Measurements from ENCODE around the gene CDH5.

The CDH5 gene

DNA sequence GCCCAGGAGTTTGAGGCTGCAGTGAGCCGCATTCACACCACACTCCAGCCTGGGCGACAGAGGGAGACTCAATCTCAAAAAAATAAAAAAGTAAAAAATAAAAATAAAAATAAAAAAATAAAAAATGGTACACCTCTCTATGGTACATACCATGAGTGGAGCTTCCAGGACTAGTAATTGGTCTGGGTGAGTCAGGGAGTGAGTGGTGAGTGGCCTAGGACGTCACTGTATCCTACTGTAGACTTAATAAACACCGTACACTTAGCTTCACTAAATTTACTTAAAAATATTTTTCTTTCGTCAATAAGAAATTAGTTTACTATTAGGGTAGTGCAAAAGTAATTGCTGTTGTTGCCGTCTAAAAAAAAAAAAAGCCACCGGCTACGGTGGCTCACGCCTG, 9.0 kb downstream of the CDH5 start:
- no peak for DNase-seq

DNA sequence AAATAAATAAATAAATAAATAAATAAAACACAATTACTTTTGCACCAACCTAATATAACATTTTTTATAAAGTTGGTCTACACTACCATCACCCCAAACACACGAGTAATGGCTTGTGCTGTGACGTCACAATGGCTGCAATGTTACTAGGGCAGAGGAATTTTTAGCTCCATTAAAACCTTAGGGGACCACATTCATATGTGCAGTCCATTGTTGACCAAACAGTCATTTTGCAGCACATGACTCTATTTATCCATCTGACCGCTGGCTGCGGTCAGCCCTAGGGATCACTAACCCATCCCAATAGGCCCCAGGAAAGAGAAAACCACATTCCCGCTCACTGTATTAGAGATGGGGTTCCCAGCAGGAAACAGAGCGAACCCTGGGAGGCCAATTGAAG, 9.6 kb downstream of the CDH5 start:
- DNase-seq = no peak

DNA sequence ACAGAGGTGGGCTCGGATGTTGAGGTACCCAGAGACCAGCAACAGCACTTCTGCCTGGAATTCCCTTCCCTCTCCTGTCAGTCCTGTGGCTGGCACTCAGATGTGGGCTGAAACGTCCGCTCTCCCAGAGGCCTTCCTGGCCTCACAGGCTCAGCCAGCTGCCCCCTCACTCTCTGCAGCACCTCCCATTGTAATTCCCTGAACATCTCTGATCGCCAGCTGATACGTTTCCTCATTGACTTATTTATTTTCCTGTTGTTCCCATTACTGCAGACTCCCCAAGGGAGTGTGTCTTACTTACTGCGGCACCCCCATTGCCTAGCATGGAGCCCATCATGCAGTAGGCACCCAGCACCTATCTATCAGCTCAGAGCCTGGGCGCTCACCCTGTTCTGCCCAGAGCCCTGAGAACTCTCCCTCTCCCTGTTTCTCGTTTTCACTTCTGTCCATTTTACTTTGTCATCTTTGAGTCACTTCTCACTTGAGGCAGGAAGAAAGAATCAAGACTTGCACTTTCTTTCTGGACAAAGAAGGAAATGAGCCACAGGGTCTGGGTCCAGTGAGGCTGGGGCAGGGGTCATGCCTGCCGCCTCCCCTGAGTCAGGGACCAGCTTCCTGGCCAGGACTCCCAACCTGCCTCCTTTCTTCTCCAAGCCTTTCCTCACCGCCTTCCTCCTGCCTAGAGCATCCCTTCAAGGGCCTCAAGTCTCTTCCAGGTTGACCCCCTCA, 10.2 kb downstream of the CDH5 start:
- no peak for DNase-seq

DNA sequence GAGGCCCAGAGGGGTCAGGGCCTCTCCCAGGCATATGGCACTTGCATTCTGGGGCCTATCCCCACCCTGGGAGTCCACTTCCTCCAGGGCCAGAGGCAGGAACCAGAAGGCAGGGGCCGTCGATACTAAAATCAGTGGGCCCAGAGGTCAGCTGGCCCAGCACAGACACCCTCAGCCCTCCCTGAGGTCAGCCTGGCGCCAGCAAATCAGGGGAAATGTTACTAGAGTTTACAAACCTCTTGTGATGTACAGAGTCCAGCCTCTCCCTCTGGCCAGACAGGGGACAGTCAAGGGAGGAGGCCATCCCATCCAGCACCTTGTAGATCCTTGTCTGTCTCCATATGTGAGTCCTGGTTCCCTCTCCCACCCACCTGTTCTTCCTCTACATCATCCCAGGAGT, 10.8 kb downstream of the CDH5 start:
- no peak for DNase-seq

DNA sequence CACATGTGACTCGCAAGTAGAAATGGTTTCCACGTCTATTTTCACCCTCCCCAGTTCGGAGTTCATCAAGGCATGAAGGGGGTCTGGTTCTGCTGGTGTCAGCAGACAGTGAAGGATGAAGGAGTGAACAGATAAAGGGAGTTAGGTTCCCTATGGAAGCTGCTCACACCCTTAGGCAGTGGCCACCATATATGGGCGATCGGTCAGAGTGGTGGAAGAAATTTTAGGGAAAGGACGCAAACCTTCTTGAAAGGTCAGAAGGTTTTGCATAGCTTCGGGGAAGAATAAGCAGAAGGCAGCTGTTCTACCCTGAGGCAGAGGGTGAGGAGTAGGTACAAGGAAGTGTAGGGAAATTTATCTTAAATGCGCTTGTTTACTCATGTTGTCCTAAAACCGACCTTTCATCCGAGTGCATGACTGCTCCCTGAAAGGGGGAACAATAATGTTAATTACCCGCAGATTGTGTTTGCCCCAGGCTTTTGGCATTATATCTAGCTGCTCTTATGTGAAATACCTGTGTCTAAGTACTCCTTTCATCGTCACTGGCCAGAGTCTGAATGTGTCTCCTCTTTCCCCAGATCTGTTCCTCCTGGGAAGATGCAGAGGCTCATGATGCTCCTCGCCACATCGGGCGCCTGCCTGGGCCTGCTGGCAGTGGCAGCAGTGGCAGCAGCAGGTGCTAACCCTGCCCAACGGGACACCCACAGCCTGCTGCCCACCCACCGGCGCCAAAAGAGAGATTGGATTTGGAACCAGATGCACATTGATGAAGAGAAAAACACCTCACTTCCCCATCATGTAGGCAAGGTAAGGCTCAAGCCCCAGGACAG, 12.5 kb downstream of the CDH5 start:
- DNase-seq = no peak

DNA sequence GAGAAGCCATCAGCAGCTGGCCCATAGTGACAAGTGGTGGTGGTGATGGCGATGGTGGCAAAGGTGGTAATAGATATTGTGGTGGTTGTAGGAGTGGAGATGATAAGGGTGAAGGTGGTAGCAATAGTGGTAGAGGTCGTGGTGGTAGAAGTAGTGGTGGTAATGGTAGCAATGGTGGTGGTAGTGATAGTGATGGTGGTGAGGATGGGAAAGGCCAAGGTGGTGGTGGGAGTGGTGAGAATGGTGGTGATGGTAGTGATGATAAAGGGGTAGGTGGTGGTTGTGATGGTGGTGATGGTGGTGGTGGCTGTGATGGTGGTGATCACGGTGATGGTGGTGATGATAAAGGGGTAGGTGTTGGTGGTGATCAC, 13.1 kb downstream of the CDH5 start:
- no peak for DNase-seq

DNA sequence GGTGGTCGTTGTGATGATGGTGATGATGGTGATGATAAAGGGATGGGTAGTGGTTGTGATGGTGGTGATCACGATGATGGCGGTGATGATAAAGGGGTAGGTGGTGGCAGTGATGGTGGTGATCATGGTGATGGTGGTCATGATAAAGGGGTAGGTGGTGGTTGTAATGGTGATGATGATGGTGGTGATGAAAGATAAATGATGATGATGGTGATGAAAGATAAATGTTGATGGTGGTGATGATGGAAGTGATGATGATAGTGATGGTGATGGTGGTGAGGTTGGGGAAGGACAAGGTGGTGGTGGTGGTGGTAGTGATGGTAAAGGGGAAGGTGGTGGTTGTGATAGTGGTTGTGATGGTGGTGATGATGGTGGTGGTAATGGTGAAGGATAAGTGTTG, 13.9 kb downstream of the CDH5 start:
- DNase-seq = no peak

DNA sequence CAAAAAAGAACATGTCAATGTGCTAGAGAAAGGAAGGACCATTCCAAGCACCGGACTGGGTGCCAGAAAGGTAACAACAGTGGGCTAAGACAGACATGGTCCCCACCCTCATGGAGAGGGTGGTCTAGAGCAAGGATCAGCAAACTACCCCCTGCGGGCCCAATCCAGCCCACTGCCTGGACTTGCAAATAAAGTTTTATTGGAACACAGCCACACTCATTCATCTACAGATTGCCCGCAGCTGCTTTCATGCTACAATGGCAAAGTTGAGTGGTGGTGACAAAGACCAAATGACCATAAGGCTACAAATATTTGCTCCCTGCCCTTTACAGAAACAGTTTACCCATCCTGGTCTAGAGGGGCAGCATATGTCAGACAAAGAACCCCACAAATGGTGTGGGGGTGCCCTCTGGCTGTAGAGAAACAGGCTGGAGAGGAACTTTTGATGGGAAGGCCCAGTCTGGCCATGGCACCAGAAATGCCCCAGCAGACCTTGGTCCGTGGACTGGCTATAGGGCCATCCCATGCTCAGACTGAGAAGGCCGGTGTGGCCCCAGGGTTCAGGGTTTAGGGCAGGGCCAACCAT, 15.2 kb downstream of the CDH5 start:
- DNase-seq = no peak

DNA sequence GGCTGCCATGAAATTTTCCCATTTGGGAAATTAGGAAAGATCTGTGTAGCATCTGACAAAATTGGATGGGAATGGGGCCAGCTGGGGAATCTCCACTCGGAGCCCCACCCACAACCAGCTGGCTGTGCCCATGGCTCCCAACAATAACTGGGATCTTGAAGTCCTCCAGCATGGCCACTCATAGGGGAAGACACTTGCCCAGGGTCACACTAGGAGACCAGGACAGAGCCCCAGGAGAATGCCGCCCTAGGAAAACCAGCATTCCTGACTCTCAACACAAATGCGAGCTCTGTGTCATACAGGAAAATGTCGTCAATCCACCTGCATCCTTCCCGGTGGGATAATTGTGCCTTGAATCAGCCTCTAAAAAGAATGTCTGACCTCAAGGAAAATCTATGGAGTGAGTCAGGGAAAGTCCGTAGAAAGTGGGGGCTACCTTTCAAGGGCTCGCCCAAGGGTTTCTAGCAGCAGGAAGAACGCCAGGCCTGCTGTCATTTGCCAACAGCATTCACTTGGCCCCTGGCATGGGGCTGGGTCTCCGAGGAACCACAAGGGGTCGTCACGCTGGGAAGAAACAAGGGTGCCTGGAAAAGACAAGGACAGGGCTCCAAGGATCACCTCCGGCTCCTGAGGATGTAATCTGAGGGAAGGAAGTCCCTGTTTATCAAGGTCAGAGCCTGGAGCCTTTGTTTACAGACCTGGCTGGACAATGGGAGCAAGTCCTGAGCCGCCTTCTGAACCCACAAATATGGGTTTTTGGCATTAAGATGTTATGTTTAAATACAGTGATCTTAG, 15.9 kb downstream of the CDH5 start:
- DNase-seq = peak; percentile 84

DNA sequence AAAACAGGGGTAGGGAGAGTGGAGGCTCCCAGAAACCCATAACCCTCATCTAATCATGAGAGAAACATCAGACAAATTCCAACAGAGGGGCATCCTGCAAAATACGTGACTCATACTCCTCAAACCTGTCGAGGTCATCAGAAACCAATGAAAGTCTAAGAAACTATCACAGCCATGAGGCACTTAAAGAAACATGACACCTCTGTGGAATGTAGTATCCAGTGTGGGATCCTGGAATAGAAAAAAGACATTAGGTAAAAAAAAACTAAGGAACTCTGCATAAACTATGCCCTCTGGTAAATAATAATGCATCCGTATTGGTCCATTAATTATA, 16.4 kb downstream of the CDH5 start:
- peak; percentile 82 for DNase-seq

DNA sequence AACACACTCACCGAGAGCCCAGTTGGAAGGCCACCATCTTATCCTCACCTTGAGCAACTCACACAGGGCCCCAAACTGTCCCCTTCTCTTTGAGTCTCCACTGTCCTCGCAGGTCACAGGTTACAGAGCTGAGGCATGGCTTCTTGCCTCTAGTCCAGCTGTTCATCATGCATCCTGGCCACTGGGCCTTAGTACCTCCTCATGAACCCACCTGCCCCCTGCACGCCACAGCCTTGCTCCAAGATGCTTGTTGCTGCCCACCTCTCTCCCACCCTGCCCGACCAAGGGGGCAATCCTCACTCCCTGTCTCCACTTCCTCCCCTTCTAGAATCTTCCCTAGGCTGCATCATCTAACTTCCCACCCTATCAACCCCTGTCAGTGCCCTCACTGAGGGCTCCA, 17.1 kb downstream of the CDH5 start:
- no peak for DNase-seq

DNA sequence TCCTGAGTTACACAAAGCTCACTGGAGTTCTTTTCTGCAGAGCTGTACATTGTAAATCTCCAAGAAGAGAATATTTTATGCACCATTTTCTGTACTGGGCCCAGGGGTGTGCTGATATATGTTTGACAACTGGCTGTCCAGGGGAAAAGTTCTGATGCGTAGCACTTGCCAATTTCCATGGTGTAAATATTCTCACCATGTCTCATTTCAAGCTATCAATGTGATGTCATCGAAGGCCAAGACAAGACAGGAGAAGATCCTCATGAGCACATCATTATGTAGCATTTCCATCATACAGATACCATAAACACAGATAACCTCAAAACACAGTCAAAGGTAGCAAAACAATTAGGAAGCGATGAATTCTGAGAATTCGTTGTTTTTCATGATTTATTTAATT, 18.9 kb downstream of the CDH5 start:
- DNase-seq = no peak

DNA sequence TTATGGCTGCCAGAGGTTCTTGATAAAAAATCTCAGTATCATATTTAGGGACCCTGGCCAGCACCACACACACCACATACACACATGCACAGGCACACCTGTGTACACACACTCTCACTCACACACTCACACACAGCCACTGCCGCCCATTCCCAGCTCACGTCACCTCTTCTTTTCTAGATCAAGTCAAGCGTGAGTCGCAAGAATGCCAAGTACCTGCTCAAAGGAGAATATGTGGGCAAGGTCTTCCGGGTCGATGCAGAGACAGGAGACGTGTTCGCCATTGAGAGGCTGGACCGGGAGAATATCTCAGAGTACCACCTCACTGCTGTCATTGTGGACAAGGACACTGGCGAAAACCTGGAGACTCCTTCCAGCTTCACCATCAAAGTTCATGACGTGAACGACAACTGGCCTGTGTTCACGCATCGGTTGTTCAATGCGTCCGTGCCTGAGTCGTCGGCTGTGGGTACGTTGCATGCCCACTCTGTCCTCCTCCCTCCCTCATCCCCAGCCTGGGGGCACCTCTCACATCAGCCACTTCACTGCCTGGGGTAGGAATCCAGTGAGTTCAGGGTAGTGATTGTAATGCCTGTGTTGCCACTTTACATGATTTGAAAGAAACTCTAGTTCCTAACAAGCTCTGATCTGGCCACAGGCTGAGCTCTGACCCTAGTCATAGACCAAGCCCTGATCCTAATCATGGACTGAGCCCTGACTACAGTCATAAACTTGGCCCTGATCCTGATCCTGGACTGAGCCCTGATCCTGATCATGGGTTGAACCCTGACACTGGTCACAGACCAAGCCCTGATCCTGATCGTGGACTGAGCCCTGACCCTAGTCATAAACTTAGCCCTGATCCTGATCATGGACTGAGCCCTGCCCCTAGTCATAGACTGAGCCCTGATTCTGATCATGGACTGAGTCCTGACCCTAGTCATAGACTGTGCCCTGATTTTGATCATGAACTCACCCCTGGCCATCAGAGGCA, 20.4 kb downstream of the CDH5 start:
- DNase-seq = no peak

DNA sequence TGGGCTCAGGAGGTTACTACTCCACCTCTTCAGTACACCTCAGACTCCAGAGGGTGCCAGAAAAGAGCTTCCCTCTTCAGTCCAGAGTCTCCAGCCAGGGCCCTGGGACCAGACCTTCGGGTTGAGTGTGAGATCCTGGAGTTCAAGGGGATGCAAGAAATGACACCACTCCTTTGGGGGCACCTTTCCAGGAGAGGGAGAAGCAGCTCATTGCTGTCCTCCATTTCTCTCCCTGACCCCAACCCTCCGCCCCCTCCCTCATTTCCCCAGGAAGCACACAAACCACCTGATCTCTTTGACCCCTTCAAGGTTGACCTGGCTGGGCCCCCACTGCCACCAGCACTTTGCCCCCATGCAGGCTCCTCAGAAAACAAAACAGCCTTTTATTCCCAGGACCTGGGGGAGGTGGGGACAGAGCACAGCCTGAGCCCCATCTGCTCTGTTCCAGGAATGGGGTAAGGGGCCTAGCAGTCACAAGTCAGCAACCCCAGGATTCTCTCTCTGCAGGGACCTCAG, 21.4 kb downstream of the CDH5 start:
- DNase-seq = no peak

DNA sequence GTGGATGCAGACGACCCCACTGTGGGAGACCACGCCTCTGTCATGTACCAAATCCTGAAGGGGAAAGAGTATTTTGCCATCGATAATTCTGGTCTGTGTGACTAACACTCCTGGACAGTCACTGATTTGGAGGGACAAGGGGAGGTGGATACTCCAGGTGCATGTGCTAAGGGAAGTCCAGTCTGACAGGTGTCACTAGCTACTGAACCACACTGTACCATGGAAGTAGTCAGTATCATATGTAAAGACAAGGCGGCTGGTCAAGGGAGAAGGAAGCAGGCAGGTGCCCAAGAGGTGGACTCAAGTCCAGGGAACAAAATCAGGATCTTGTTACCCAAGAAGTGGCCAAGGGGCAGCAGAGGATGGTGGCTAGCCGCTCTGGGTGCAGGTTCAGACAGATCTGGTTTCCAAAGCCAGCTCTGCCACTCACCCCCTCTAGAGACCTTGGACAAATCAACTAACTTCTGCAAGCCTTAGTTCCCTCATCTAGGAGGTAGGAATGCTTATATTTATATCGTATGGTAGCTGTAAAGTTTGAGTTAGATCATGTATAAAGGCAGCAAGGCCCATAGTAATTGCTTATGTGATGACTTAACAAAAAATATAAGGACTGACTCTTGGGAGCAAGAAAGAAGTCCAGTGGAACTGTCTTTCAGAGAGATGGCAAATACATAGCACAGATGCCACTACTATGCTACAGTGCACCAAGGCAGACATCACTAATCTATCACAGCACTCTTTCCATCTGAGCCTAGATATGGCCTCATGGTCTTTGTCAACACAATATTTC, 22.1 kb downstream of the CDH5 start:
- DNase-seq = no peak

DNA sequence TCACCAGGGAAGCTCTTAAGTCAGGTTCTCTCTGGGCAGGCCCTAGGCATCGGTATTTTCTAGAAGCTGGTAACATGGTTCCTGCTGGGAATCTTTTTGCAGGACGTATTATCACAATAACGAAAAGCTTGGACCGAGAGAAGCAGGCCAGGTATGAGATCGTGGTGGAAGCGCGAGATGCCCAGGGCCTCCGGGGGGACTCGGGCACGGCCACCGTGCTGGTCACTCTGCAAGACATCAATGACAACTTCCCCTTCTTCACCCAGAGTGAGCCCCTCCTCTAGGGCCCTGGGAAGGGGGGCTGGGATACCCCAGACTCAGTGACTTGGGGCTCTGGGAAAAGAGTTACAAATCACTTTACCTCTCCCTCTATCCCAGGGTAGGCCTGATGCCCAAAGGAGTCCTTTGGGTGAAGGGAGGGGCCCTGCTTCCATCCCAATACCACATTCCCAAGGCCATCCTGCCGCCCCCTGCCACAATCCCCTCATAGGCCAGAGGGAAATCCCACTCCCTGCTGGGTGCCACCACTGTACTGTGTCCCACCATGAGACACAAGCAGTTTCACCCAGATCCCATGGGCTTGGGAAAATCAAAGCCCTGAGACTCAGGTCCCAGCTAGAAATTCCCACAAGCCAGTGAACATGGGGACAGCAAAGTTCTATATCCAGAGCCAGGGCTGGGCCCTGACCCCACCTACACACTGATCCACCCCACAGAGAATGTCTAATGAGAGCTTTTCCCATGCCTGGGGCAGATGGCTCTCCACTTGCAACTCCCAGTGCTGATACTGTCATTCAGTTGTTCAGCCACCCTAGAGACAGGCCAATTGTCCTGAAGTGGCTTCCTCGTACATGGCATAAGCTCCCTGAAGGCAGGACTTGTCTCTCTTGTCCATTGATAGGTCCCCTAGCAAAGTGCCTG, 23.0 kb downstream of the CDH5 start:
- no peak for DNase-seq

DNA sequence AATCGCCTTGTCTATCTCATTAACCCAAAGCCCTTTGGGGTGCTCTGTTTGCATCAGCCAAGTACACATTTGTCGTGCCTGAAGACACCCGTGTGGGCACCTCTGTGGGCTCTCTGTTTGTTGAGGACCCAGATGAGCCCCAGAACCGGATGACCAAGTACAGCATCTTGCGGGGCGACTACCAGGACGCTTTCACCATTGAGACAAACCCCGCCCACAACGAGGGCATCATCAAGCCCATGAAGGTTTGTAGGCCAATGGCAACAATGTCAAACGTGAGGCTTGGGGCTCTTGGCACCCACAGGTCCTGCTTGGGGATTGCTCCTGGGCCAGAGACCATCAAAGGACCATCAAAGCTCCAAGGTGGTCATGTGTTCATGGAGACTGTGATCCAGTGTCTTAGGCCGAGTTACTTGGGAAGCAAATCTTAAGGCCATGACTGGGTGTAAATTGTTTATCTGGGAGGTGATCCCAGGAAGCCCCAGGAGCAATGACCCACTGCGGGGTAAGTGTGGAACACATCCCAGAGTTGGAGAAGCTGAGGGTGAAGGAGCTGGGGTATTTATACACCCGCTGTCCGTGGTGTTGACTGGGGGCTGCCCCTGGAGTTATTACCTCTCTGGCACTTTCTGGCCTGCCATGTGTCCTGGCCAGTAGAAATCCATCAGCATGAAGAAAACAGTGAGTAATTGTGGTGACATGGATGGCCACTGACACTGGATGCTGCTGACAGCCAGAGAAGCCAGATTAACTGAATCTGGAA, 24.0 kb downstream of the CDH5 start:
- DNase-seq = no peak

DNA sequence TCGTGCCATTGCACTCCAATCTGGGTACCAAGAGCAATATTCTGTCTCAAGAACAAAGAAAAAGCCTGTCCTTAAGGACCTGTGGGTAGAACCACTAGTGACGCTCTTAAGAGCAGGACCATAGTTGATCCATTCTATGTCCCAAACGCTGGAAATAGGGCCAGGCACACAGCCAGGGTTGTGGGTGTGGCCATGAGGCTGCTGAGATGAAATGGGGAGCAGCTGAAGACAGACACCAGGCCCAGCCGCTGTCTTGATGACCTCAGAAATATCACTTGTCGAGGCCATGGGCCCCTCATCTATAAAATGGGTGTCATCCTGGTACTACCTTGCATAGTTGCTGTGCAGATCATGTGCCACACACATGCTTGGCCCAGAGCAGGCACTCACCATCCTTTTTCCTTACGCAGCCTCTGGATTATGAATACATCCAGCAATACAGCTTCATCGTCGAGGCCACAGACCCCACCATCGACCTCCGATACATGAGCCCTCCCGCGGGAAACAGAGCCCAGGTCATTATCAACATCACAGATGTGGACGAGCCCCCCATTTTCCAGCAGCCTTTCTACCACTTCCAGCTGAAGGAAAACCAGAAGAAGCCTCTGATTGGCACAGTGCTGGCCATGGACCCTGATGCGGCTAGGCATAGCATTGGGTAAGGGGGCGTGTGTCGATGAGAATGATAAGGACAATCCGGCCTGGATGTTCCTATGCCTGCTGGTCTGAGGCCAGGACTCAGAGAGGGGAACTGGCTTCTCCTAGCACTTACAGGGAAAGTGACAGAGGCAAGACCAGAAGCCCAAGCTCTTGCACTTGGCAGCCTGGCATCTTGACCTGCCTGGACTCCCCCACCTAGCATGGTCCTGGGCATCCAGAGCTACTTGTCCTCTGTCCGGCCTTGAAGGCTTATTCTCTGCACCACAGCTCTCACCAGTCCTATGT, 25.5 kb downstream of the CDH5 start:
- DNase-seq = no peak

Measured in fibroblast of upper back skin (primary cell).